ENCODE data around the gene MACO1. TPM values are rescaled to one million over a fixed set of nuclear protein-coding genes. Genes with fewer than 3 reads are reported as not detected.

MACO1 gene
- total RNA-seq, 1 experiment from 2014 or later: 9.6 TPM

DNA sequence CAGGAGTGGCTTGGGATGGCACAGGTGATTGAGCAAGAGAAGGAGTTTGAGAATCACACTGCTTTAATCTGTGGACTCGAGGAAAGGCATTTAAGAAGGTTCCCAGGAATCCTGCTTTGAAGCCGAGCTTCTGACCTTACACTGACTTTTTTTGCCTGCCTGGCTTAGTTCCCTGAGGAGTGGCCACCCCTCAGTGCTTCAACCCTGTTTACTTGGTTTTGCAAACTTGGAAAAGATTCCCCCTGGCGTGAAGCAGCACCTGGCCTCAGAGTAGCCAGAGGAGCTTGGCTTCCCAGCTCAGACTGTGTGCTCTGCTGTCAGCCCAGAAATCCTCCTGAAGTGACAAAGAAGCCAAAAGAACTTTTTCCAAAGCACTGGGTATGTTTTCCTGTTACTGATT is 64.3 kb downstream of the MACO1 start:
- no peak overlapping the region for H3K4me3 ChIP-seq
- H4K20me1 ChIP-seq (ENCODE audit: insufficient read depth): no peaks in the 10 kb centered on the region
- no peaks in the 10 kb centered on the region; the same call in none of the 2 replicates for H3K36me3 ChIP-seq (ENCODE audit: low read depth)
- no peaks in the 10 kb centered on the region for H3K4me1 ChIP-seq (replicated peaks; ENCODE audit: insufficient read depth)
- BruUV-seq (replicated peaks): no TSS peak
- no peaks in the 10 kb centered on the region for H3K9me2 ChIP-seq (ENCODE audit: insufficient read depth)
- H3K27ac ChIP-seq: no peak overlapping the region
- intact Hi-C loops (cut with micrococcal nuclease; ENCODE audit: unreplicated experiment): no loop called here
- H3K27me3 ChIP-seq (ENCODE audit: insufficient read depth, low read depth): no peaks in the 10 kb centered on the region
- POLR2A ChIA-PET (ENCODE audit: unreplicated experiment): no interaction called here
- no peaks in the 10 kb centered on the region for H3K79me2 ChIP-seq (ENCODE audit: low read depth)
- H3K9me3 ChIP-seq (ENCODE audit: insufficient read depth, low read depth): no peaks in the 10 kb centered on the region
- H3K4me2 ChIP-seq: no peak overlapping the region
- CTCF ChIA-PET: no interaction called here
- TF ChIP-seq EZH2 (IDR thresholded peaks at IDR 0.05; ENCODE audit: low read depth) (no peak), CTCF (conservative IDR thresholded peaks at IDR 0.05) (no peak)
- H2AFZ ChIP-seq: no peak overlapping the region
- DNase-seq: no peak
- 0 out of 2 replicates have a peak, but pooled peaks cover 3% of the 10 kb centered on the region for H3F3A ChIP-seq (ENCODE audit: insufficient read depth, low read depth)

- Histone ChIP-seq H3K4me3 (no peak overlapping the region), H3K27me3 (ENCODE audit: insufficient read depth, low read depth) (no peaks in the 10 kb centered on the region), H3K27ac (0 out of 2 replicates have a peak overlapping the region, but pooled peaks have one; percentile 9), H3F3A (ENCODE audit: insufficient read depth, low read depth) (peaks cover 10% of the 10 kb centered on the region; the same call in 1 of the 2 replicates), H2AFZ (no peak overlapping the region), H3K4me2 (no peak overlapping the region), H3K36me3 (ENCODE audit: low read depth) (no peaks in the 10 kb centered on the region), H3K9me2 (ENCODE audit: insufficient read depth) (no peaks in the 10 kb centered on the region), H4K20me1 (ENCODE audit: insufficient read depth) (no peaks in the 10 kb centered on the region), H3K9me3 (ENCODE audit: insufficient read depth, low read depth) (no peaks in the 10 kb centered on the region), H3K4me1 (replicated peaks; ENCODE audit: insufficient read depth) (peaks cover 16% of the 10 kb centered on the region; the same call in 1 of the 2 replicates), H3K79me2 (ENCODE audit: low read depth) (no peaks in the 10 kb centered on the region)
- ChIA-PET POLR2A (ENCODE audit: unreplicated experiment) (interaction anchor here (0.8 kb wide), 1 partner anchor 249 kb away, joined by 4 read pairs; no protein-coding TSS in a partner anchor), CTCF (interaction anchor here (0.7 kb wide), 1 partner anchor 83 kb away, joined by 7 read pairs; no protein-coding TSS in a partner anchor)
- no peak for DNase-seq
- BruUV-seq (replicated peaks): no TSS peak
- intact Hi-C loops (cut with micrococcal nuclease; ENCODE audit: unreplicated experiment): loop anchor here (5.0 kb wide), 1 partner anchor 312 kb away; no protein-coding TSS in a partner anchor
- TF ChIP-seq EZH2 (IDR thresholded peaks at IDR 0.05; ENCODE audit: low read depth) (no peak), CTCF (conservative IDR thresholded peaks at IDR 0.05) (no peak)
These were observed 70.0 kb downstream of the MACO1 start for GRCh38 chr1:25500694-25501093.

DNA sequence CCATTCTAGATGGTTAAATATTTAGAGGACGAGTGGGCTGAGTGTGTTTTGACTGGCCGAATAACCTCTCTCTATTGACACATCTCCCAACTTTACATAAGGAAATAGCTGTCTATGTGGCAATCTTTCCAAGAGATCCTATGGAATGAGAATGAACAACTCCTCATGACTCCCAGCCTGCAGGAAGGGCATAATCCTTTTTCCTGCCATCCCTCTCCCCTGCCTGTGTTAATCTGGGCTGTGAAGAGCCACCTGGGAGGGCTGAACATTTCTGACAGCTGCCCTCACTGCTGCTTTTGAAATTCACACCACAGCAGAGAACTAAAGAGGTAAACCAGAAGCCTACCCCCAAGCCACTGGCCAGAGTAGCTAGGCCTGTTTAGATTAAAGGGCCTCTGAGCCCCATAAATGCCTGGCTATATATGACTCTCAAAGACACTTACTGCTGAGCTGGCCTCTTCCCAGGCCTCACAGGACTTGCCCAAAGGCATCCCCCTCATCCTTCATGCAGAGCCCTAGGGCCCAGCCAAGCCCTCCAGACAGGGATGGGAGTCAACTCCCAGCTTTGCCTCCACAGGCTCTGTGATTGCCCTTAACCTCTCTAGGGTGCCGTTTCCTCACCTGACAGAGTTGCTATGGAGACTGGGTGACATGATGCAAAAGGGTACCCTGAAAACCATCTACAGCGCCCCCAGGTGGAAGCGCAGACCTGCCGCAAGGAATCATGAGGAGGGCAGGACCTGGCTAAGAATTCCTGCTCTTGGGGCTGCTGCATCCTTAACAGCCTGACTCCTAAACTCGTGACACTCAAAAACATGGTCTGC is 70.8 kb downstream of the MACO1 start:
- CTCF ChIA-PET: interaction anchor here (0.7 kb wide), 1 partner anchor 84 kb away, joined by 7 read pairs; no protein-coding TSS in a partner anchor

More for the DNA sequence above, 70.8 kb downstream of the MACO1 start:
- H3K4me2 ChIP-seq: 0 out of 2 replicates have a peak overlapping the region, but pooled peaks have one; percentile 28
- H2AFZ ChIP-seq: no peak overlapping the region
- H4K20me1 ChIP-seq (ENCODE audit: insufficient read depth): no peaks in the 10 kb centered on the region
- peaks cover 10% of the 10 kb centered on the region; the same call in 1 of the 2 replicates for H3F3A ChIP-seq (ENCODE audit: insufficient read depth, low read depth)
- H3K27ac ChIP-seq: 0 out of 2 replicates have a peak overlapping the region, but pooled peaks have one; percentile 39
- H3K9me3 ChIP-seq (ENCODE audit: insufficient read depth, low read depth): no peaks in the 10 kb centered on the region
- H3K4me3 ChIP-seq: no peak overlapping the region
- POLR2A ChIA-PET (ENCODE audit: unreplicated experiment): interaction anchor here (0.6 to 0.8 kb wide), 2 partner anchors 222 to 249 kb away, joined by 3 to 4 read pairs; no protein-coding TSS in a partner anchor
- peak in 1 of 2 experiments; percentile 71 for DNase-seq
- H3K4me1 ChIP-seq (replicated peaks; ENCODE audit: insufficient read depth): peaks cover 21% of the 10 kb centered on the region
- no TSS peak for BruUV-seq (replicated peaks)
- no peak for TF ChIP-seq EZH2 (IDR thresholded peaks at IDR 0.05; ENCODE audit: low read depth)
- 0 out of 2 replicates have a peak, but pooled peaks have one; percentile 22 for TF ChIP-seq CTCF (conservative IDR thresholded peaks at IDR 0.05)
- H3K36me3 ChIP-seq (ENCODE audit: low read depth): no peaks in the 10 kb centered on the region
- H3K9me2 ChIP-seq (ENCODE audit: insufficient read depth): no peaks in the 10 kb centered on the region
- H3K27me3 ChIP-seq (ENCODE audit: insufficient read depth, low read depth): no peaks in the 10 kb centered on the region
- no peaks in the 10 kb centered on the region for H3K79me2 ChIP-seq (ENCODE audit: low read depth)
- intact Hi-C loops (cut with micrococcal nuclease; ENCODE audit: unreplicated experiment): loop anchor here (5.0 kb wide), 1 partner anchor 311 kb away; no protein-coding TSS in a partner anchor

All from PC-9 (cell line).